Tibial nerve (tissue), 4 donors: ENCODE measurements around the gene YARS1. TPM values are rescaled to one million over a fixed set of nuclear protein-coding genes. Genes with fewer than 3 reads are reported as not detected.

Source experiments
- DNase-seq, 2 donors: peaks; one replicate each; pipeline ENCODE4 v3.0.0-alpha.2; 2019; ENCODE audit warnings: low spot score in 2 of 2
- H3K27ac ChIP-seq, 4 donors: fragments of 200-600 bp; sonication (generic) in 3 of 4; one replicate each; pipeline ENCODE4 v1.5.1; 2017 to 2019; ENCODE audit warnings: mild to moderate bottlenecking in 1 of 4
- H3K27me3 ChIP-seq, 2 donors: fragments of 200-600 bp; sonication (generic) in 1 of 2; one replicate each; pipeline versions ENCODE4 v1.5.1 to v1.6.0; 2017 to 2019
- H3K36me3 ChIP-seq, 3 donors: fragments of 200-600 bp; sonication (generic); one replicate each; pipeline ENCODE4 v1.5.1; 2018 to 2019
- H3K4me1 ChIP-seq, 4 donors: fragments of 200-600 bp; sonication (generic) in 3 of 4; one replicate each; pipeline ENCODE4 v1.5.1; 2017 to 2019
- H3K4me3 ChIP-seq, 4 donors: fragments of 200-600 bp; sonication (generic) in 3 of 4; one replicate each; pipeline ENCODE4 v1.5.1; 2017 to 2019; ENCODE audit warnings: mild to moderate bottlenecking in 1 of 4, moderate library complexity in 1 of 4
- H3K9me3 ChIP-seq, 4 donors: fragments of 200-600 bp; sonication (generic) in 3 of 4; one replicate each; pipeline ENCODE4 v1.5.1; 2017 to 2019
- CTCF ChIP-seq, 5 experiments: fragments of 200-600 bp in 3 of 5; fragments of 450-650 bp in 2 of 5; sonication (generic) in 3 of 5; IDR thresholded peaks; one replicate each; pipeline ENCODE4 v1.5.1; 2016 to 2019; ENCODE audit warnings: antibody characterized with exemption in 5 of 5, mild to moderate bottlenecking in 3 of 5, moderate library complexity in 2 of 5
- EP300 ChIP-seq, 2 donors: sonication (generic); formaldehyde crosslinking; IDR thresholded peaks; one replicate each; pipeline ENCODE4 v1.6.1; 2017; ENCODE audit warnings: antibody characterized with exemption in 2 of 2, mild to moderate bottlenecking in 1 of 2
- POLR2A ChIP-seq, 2 donors: fragments of 450-650 bp; IDR thresholded peaks; one replicate each; pipeline ENCODE4 v1.6.1; 2017; ENCODE audit warnings: antibody characterized with exemption in 2 of 2, mild to moderate bottlenecking in 2 of 2, moderate library complexity in 2 of 2
- WGBS, 2 donors: methylation state at CpG; one replicate each; pipeline ENCODE4 v1.1.5; 2018; 5-methylcytosine and 5-hydroxymethylcytosine counted together
- total RNA-seq, 4 donors: library from RNA; depleted of rRNA; stranded (reverse); fragments of >200 nt; gene quantifications; one replicate each; pipeline ENCODE4 v1.1.0, GENCODE V29; 2016

The YARS1 gene
- total RNA-seq, 4 donors from 2014 or later, result 29.0 to 80.7 (median 50.2) TPM

GRCh38 chr1:32729254-32730046 lies 87.7 kb downstream of the YARS1 start:
- Histone ChIP-seq H3K36me3 (no peaks in the 10 kb centered on the region), H3K27me3 (no peaks in the 10 kb centered on the region), H3K4me1 (peaks cover 0 to 18% (median 0%) of the 10 kb centered on the region in 4 donors), H3K27ac (no peak overlapping the region), H3K9me3 (no peaks in the 10 kb centered on the region), H3K4me3 (no peak overlapping the region)
- TF ChIP-seq POLR2A (IDR thresholded peaks at IDR 0.05) (no peak), CTCF (IDR thresholded peaks at IDR 0.05) (no peak), EP300 (IDR thresholded peaks at IDR 0.05) (no peak)
- 71 to 77% methylated on average over 14 of the region's 14 CpGs for WGBS, 2 donors
- DNase-seq, result no peak

- Histone ChIP-seq H3K27ac (no peak overlapping the region), H3K27me3 (no peaks in the 10 kb centered on the region), H3K4me1 (peaks cover 0 to 14% (median 0%) of the 10 kb centered on the region in 4 donors), H3K36me3 (no peaks in the 10 kb centered on the region), H3K4me3 (no peak overlapping the region), H3K9me3 (no peaks in the 10 kb centered on the region)
- WGBS, 2 donors, result 83 to 89% methylated on average over 7 of the region's 7 CpGs
- TF ChIP-seq POLR2A (IDR thresholded peaks at IDR 0.05) (no peak), CTCF (IDR thresholded peaks at IDR 0.05) (no peak), EP300 (IDR thresholded peaks at IDR 0.05) (no peak)
- DNase-seq, result no peak
Observed at GRCh38 chr1:32728413-32729077, 88.6 kb downstream of the YARS1 start.

- Histone ChIP-seq H3K27me3 (no peaks in the 10 kb centered on the region), H3K4me1 (peaks cover 0 to 14% (median 0%) of the 10 kb centered on the region in 4 donors), H3K27ac (no peak overlapping the region), H3K9me3 (no peaks in the 10 kb centered on the region), H3K36me3 (no peaks in the 10 kb centered on the region), H3K4me3 (no peak overlapping the region)
- no peak for DNase-seq
- TF ChIP-seq POLR2A (IDR thresholded peaks at IDR 0.05), result no peak
- TF ChIP-seq EP300 (IDR thresholded peaks at IDR 0.05), result no peak
- WGBS, 2 donors, result 89 to 95% methylated on average over 1 of the region's 1 CpG
Observed at GRCh38 chr1:32727876-32728275, 89.3 kb downstream of the YARS1 start.

GRCh38 chr1:32725615-32725982 lies 91.6 kb downstream of the YARS1 start:
- no peaks in the 10 kb centered on the region for H3K36me3 ChIP-seq
- H3K4me3 ChIP-seq, result no peak overlapping the region
- DNase-seq, result no peak
- no peak overlapping the region for H3K27ac ChIP-seq
- H3K27me3 ChIP-seq, result no peaks in the 10 kb centered on the region
- TF ChIP-seq EP300 (IDR thresholded peaks at IDR 0.05) (no peak), POLR2A (IDR thresholded peaks at IDR 0.05) (no peak), CTCF (IDR thresholded peaks at IDR 0.05) (no peak)
- 87 to 93% methylated on average over 3 of the region's 3 CpGs for WGBS, 2 donors
- H3K4me1 ChIP-seq, result peaks cover 0 to 14% (median 0%) of the 10 kb centered on the region in 4 donors
- H3K9me3 ChIP-seq, result no peaks in the 10 kb centered on the region

Other genes with a start within 250 kb of the YARS1 start
- 10 to 100 TPM; 12.2 to 38.1 (median 23.8) TPM for gene ZBTB8OS, start 166.8 kb downstream of the YARS1 start, total RNA-seq
- gene RBBP4, start 166.2 kb downstream of the YARS1 start, total RNA-seq, result 100 to 1,000 TPM in 3 of 4 donors, 10 to 100 TPM in 1; 79.7 to 135 (median 109) TPM
- 10 to 100 TPM; 10.2 to 31.2 (median 23.7) TPM for gene SYNC, start 114.6 kb downstream of the YARS1 start, total RNA-seq
- gene S100PBP, start 295 bp upstream of the YARS1 start, total RNA-seq, result 10 to 100 TPM; 24.0 to 55.5 (median 33.4) TPM
- gene FNDC5, start 53.6 kb upstream of the YARS1 start, total RNA-seq, result under 1 TPM in 1 of 4 donors, not detected in 3; 0.21 TPM
- gene HPCA, start 69.1 kb upstream of the YARS1 start, total RNA-seq, result not detected
- 10 to 100 TPM; 13.1 to 41.4 (median 26.3) TPM for gene TMEM54, start 84.0 kb upstream of the YARS1 start, total RNA-seq
- gene RNF19B, start 147.5 kb upstream of the YARS1 start, total RNA-seq, result 10 to 100 TPM; 13.9 to 22.9 (median 17.2) TPM
- gene AK2, start 219.5 kb upstream of the YARS1 start, total RNA-seq, result 100 to 1,000 TPM; 127 to 559 (median 207) TPM